CD4-positive, alpha-beta T cell treated with Interleukin-15 for 1 hour (primary cell): ENCODE data around the gene ANO3.
"Not testable (repeated sequence)": the region's sequence is repeated elsewhere in the genome, so short reads cannot be mapped to it uniquely, and the experiment has no call there.

Source experiments
- DNase-seq: peaks from one replicate; pipeline ENCODE4 v3.0.0-alpha.2; 2020

The ANO3 gene

GRCh38 chr11:26331911-26332571 is at the start of gene ANO3:
TSS of gene ANO3 (plus strand) at chr11:26332130. CDS start at chr11:26332276, 146 bp downstream.
- no peak for DNase-seq

- no peak for DNase-seq
These were observed 48.0 kb upstream of the ANO3 start for GRCh38 chr11:26283852-26284408.

DNA sequence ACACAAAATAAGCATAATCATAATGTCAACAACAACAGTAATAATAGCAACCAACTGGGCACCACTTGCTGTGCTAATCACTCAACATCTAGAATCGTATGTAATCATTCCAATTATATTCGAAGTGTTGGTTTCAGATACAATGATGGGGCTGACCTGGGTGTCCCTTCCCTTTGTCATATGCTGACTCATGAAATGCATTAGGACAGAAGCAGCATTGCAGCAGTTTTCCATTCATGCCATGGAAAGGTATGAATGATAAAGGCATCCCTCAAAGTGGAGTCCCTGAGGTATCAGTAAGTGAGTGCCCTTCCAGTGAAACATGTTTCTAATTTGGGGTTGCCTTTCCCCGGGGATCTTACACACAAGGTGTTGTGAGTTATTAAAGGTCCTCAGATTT is 46.3 kb upstream of the ANO3 start:
- no peak for DNase-seq

DNA sequence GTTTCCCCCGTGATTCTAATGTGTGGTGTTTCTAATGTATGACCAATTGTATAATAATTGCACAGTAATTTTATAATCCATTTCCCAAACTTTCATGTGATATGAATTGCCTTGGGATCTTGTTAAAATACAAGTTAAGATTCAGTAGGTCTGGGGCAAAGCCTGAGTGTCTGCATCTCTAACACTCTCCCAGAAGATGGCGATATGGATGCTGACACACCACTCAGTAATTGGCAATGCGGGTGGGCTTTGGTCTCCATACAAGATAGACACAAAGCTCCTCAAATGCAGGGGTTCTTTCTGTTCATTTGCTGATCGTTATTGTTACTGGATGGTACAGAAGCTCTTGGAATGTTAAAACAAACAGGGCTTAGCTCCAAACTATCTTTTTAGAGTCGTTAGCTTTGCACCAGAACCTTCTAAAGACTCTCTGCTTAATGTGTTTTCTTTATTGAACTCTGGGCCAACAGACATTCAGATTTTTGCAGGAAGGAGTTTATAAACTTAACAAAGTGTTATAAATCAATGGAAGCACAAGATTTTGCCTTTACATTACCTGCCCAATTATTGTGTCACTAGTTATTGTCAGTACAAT is 45.4 kb upstream of the ANO3 start:
- DNase-seq: no peak

GRCh38 chr11:26287067-26287518 is 44.8 kb upstream of the ANO3 start:
- no peak for DNase-seq

- no peak for DNase-seq
These were observed 34.5 kb upstream of the ANO3 start for GRCh38 chr11:26297189-26297975.

GRCh38 chr11:26316372-26316771 is 15.6 kb upstream of the ANO3 start:
- not testable (repeated sequence) for DNase-seq

GRCh38 chr11:26319906-26320305 is 12.0 kb upstream of the ANO3 start:
- no peak for DNase-seq

DNA sequence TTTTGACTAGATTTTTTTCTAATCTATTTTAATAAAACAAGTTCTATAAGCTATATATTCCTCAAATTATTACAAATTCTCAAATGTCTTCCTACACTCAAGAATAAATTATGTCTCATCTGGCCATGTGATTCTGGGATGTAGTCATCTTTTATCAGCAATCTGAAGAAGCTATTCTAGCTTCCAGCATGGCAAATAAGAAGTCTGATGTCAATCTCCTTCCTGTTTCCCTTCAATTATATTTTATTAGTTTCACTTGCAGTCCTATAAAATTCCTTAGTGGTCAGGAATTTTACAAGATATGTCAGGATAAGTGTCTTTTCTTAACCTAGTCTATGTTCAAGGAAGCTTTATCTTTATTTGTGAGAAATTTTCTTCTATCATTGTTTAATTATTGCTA is 10.4 kb upstream of the ANO3 start:
- DNase-seq: no peak

DNA sequence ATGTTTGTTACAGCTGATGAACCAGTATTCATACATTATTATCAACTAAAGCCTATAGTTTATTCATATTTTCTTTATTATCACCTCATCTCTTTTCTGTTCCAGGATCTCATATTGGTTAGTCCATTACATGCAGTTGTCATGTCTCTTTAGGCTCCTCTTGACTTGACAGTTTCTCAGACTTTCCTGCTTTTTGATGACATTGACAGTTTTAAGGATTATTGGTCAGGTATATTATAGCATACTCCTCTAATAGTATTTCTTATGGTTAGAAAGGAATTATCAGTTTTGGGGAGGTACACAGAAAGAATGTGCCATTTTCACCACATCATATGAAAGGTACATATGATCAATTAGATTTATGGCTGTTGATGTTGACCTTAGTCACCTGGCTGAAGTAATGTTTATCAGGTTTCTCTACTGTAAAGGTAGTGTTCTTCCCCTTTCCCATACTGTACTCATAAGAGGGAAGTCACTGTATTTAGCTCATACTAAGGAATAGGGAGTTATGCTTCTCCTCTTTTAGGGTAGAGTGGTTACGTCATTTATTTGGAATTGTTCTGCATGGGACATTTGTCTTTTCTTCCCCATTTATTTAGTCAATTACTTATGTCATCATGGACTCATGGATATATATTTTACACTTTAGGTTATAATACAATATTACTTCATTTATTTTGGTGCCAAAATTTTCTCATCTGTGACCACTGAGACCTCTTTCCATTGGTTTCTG is 9.4 kb upstream of the ANO3 start:
- no peak for DNase-seq

GRCh38 chr11:26323837-26324236 is 8.1 kb upstream of the ANO3 start:
- no peak for DNase-seq

DNA sequence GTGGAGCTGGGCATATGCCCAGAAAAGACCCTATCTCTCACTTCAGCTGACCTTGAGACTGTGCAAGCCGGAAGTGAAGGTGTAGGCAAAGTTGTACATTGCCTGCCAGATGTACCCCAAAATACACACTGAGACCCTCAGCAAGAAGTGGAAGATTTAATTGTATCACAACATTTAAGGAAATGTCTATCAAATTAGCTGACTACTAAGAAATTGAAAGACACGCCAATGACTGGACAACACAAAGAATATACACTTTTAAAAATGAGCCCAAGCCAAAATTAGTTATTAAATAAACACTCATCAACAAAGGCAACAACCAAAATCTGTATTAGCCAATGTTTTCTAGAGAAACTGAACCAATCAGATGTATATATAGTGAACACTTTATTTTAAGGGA is 7.7 kb upstream of the ANO3 start:
- no peak for DNase-seq

- DNase-seq: no peak
These were observed 5.0 kb upstream of the ANO3 start for GRCh38 chr11:26326793-26327400.

DNA sequence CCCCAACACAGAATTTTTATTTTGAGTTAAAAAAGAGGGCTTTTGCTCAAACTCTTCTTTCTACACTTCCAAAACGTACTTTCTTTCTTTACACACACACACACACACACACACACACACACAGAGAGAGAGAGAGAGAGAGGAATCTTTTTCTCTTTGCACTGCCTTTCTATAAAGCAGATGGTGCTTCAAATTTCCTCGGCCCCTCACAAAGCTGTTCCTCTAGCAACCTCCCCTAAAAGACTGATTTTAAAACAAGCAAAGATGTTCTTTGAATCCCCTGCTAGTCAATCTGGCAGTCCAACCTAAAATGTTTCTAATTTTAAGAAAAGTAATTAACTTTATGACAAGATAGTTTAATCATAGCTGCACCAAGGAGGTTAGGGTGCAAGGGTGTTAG is 2.7 kb upstream of the ANO3 start:
- no peak for DNase-seq

GRCh38 chr11:26330262-26330661 is 1.7 kb upstream of the ANO3 start:
- no peak for DNase-seq

- DNase-seq: no peak
These were observed 614 bp downstream of the ANO3 start for GRCh38 chr11:26332572-26332915.

DNA sequence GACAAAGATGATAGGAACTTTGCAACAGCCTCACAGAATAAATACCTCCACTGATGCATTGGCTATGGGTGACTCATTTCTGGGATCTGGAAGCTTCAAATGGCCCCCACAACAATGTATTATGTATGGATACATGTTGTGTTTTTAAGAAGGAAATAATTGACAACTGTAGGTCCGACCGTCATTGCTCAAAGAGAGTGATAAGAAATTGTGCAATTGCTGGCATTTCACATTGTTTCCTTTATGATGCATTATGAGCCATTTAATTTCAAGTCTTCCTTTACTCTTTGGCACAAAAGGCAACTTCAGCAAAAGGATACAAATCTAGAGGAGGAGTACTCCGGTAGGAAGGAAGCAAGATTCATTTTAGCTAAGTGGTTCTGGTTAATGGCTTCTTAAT is 2.0 kb downstream of the ANO3 start:
- no peak for DNase-seq

- no peak for DNase-seq
These were observed 4.0 kb downstream of the ANO3 start for GRCh38 chr11:26335903-26336302.

DNA sequence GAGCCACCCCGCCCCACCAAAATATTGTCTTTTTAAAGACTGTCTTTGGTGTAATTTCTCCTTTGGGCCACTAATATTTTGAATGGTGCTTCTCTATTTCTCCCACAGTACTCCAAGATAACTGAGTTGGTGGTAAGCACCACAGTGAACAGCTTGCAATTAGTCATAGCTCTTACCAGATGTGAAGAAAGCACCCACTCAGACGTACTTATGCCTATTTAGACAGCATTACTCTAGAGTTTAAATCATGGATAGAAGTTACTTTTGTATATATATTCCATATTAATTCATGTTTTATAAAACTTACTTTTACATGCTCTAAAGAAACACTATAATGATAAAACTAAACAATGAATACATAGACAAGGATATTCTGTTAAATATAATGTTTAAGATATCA is 12.7 kb downstream of the ANO3 start:
- DNase-seq: no peak

- DNase-seq: no peak
These were observed 16.8 kb downstream of the ANO3 start for GRCh38 chr11:26348776-26349175.

- no peak for DNase-seq
These were observed 18.1 kb downstream of the ANO3 start for GRCh38 chr11:26350002-26350401.

DNA sequence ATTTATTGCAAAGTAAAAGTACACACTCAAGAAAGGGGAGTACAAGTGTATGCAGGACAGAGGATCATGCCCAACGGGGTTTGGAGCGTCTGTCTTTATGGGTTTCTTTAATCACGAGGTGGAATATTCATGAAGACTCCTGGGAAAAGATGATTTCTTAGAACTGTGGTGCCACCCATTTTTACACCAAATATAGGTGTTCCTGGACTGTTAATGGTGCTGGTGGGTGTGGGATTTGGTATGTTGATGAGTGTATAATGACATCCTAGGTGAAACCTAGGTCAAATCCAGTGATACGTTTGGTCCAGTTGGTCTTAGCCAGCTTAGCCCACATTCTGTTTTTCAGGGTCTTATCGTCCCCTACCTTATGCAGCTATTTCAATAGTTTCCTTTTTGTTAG is 21.1 kb downstream of the ANO3 start:
- no peak for DNase-seq

DNA sequence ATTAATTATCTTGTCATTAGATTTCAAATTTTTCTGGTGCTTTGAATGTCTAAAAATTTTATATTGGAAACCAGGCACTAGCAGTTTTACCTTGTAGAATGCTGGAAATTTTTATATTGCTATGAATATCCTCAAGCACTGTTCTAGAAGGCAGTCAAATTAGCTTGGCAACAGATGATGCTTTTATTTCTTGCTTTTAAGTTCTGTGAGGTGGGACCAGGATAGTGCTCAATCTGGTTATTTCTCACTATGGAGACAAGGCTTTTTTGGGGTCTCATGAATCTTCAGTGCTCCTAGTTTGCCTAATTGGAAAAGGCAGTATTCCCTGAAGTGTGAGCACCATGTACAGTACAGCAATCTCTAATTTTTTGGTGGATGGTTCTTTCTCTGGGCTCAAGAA is 27.1 kb downstream of the ANO3 start:
- no peak for DNase-seq
